K562 (cell line): ENCODE data around the gene AKR1A1. TPM values are rescaled to one million over a fixed set of nuclear protein-coding genes. Genes with fewer than 3 reads are reported as not detected.

Experiments
- BHLHE40 ChIP-seq: IDR thresholded peaks from 2 replicates; pipeline ENCODE4 v1.6.1; 2011; ENCODE audit warnings: low read length, improper control_type of control experiment
- ELF2 ChIP-seq: fragments of 250-450 bp; sonication (Bioruptor Pico); IDR thresholded peaks from 2 replicates; pipeline ENCODE4 v1.5.0; 2021; ENCODE audit warnings: mild to moderate bottlenecking
- ESRRB ChIP-seq: fragments of 250-450 bp; sonication (Bioruptor Pico); IDR thresholded peaks from 2 replicates; pipeline ENCODE4 v1.5.0; 2020; ENCODE audit warnings: mild to moderate bottlenecking, moderate library complexity, borderline replicate concordance
- FOXA3 ChIP-seq, 2 experiments: fragments of 450-650 bp in 1 of 2; sonication (generic) in 1 of 2; formaldehyde crosslinking; IDR thresholded peaks in 1 of 2; conservative IDR thresholded peaks in 1 of 2; 2 replicates each; pipeline versions ENCODE4 v1.4.0 to v1.8.0; 2020 to 2022; ENCODE audit warnings: mild to moderate bottlenecking in 2 of 2, missing genetic modification reagents in 1 of 2
- FOXJ2 ChIP-seq: fragments of 200-800 bp; sonication (Bioruptor generic); IDR thresholded peaks from 2 replicates; pipeline ENCODE4 v1.6.1; 2016; ENCODE audit warnings: missing genetic modification characterization, missing compliant biosample characterization
- FOXP1 ChIP-seq: sonication (generic); formaldehyde crosslinking; IDR thresholded peaks from 2 replicates; pipeline ENCODE4 v1.8.0; 2022; ENCODE audit warnings: mild to moderate bottlenecking, missing genetic modification reagents
- HCFC1 ChIP-seq: IDR thresholded peaks from 2 replicates; pipeline ENCODE4 v1.6.1; 2012; ENCODE audit warnings: low read depth, low read length, improper control_type of control experiment
- HSF4 ChIP-seq: fragments of 250-450 bp; sonication (Bioruptor Pico); IDR thresholded peaks from 2 replicates; pipeline ENCODE4 v2.1.2; 2022; ENCODE audit warnings: mild to moderate bottlenecking, moderate library complexity, borderline replicate concordance
- KDM1A ChIP-seq, 2 experiments: fragments of 450-650 bp; IDR thresholded peaks; 2 replicates each; pipeline ENCODE4 v1.6.1; 2016; ENCODE audit warnings: mild to moderate bottlenecking in 2 of 2
- LCOR ChIP-seq: sonication (generic); formaldehyde crosslinking; IDR thresholded peaks from 2 replicates; pipeline ENCODE4 v1.8.0; 2022; ENCODE audit warnings: mild to moderate bottlenecking, missing genetic modification reagents
- LEF1 ChIP-seq: fragments of 450-650 bp; IDR thresholded peaks from 2 replicates; pipeline ENCODE4 v1.6.1; 2016; ENCODE audit warnings: mild to moderate bottlenecking
- NEUROD1 ChIP-seq: fragments of 150-350 bp; IDR thresholded peaks from 2 replicates; pipeline ENCODE4 v1.6.1; 2014; ENCODE audit warnings: borderline replicate concordance, low read length, low read depth; ENCODE audit not compliant: partially characterized antibody
- PRMT5 ChIP-seq: sonication (generic); formaldehyde crosslinking; IDR thresholded peaks from 2 replicates; pipeline ENCODE4 v1.5.0; 2020; ENCODE audit warnings: missing genetic modification reagents
- PTBP1 ChIP-seq: fragments of 200-400 bp; formaldehyde crosslinking; IDR thresholded peaks from 2 replicates; pipeline ENCODE4 v1.6.1; 2017; ENCODE audit warnings: low read depth, low read length
- RBM34 ChIP-seq: fragments of 200-400 bp; formaldehyde crosslinking; IDR thresholded peaks from 2 replicates; pipeline ENCODE4 v1.6.1; 2018; ENCODE audit warnings: low read length, borderline replicate concordance; ENCODE audit not compliant: insufficient read depth
- SIRT6 ChIP-seq: IDR thresholded peaks from one replicate; pipeline ENCODE4 v1.6.1; 2012; ENCODE audit warnings: low read depth, mild to moderate bottlenecking, control low read depth, inconsistent platforms, low read length, moderate library complexity
- TBP ChIP-seq: optimal IDR thresholded peaks from 2 replicates; pipeline ENCODE3; 2011; ENCODE audit warnings: low read depth, low read length, improper control_type of control experiment
- TCF3 ChIP-seq: sonication (generic); formaldehyde crosslinking; IDR thresholded peaks from 2 replicates; pipeline ENCODE4 v1.4.0; 2020; ENCODE audit warnings: mild to moderate bottlenecking, missing genetic modification reagents
- TRIM28 ChIP-seq: fragments of 450-650 bp; IDR thresholded peaks from 2 replicates; pipeline ENCODE4 v1.6.1; 2017
- ZFPM2 ChIP-seq: fragments of 250-450 bp; sonication (Bioruptor Pico); IDR thresholded peaks from 2 replicates; pipeline ENCODE4 v1.5.1; 2022; ENCODE audit warnings: mild to moderate bottlenecking
- ZNF239 ChIP-seq: fragments of 250-450 bp; sonication (Bioruptor Pico); IDR thresholded peaks from 2 replicates; pipeline ENCODE4 v1.4.0; 2020; ENCODE audit warnings: mild to moderate bottlenecking
- ZNF561 ChIP-seq: fragments of 450-650 bp; formaldehyde crosslinking; conservative IDR thresholded peaks from 2 replicates; pipeline ENCODE4 v1.4.0; 2020; ENCODE audit warnings: mild to moderate bottlenecking, moderate library complexity
- ZSCAN29 ChIP-seq: fragments of 450-650 bp; IDR thresholded peaks from 2 replicates; pipeline ENCODE4 v1.6.1; 2017
- polyA plus RNA-seq, 8 experiments: library from polyadenylated mRNA; depleted of rRNA in 4 of 8; stranded (reverse) in 5 of 8; unstranded in 3 of 8; fragments of >200 nt; fragmentation: Nextera tagmentation in 2 of 8; fragmentation: Illumina TruSeq in 1 of 8; extraction: Ambion mirVana in 2 of 8; extraction: Trizol in 1 of 8; gene quantifications; 2 replicates each; pipeline versions ENCODE4 v1.2.1 to v1.2.3, GENCODE V29; 2011 to 2014; ENCODE audit warnings: inconsistent platforms in 1 of 8, missing spikeins in 1 of 8
- total RNA-seq, 7 experiments: library from RNA; depleted of rRNA in 6 of 7; stranded (reverse); fragments of >200 nt in 6 of 7; fragmentation: Illumina TruSeq in 2 of 7; extraction: Trizol in 2 of 7; gene quantifications; 2 replicates each; pipeline versions ENCODE4 v1.2.1 to v1.2.3, GENCODE V29; 2011 to 2021; ENCODE audit warnings: low replicate concordance in 1 of 7
- TF ChIP-seq, protein P1 (sequence below), 3 experiments: fragments of 200-800 bp in 1 of 3; fragments of 250-450 bp in 1 of 3; fragments of 450-650 bp in 1 of 3; sonication (Bioruptor Pico) in 1 of 3; sonication (Bioruptor generic) in 1 of 3; formaldehyde crosslinking in 1 of 3; IDR thresholded peaks; 2 replicates each; pipeline versions ENCODE4 v1.6.1 to v1.8.0; 2016 to 2022; ENCODE audit warnings: mild to moderate bottlenecking in 2 of 3, missing genetic modification characterization in 2 of 3, missing compliant biosample characterization in 1 of 3, moderate library complexity in 1 of 3
- TF ChIP-seq, protein P2 (sequence below): fragments of 450-650 bp; IDR thresholded peaks from 2 replicates; pipeline ENCODE4 v1.6.1; 2017; ENCODE audit warnings: mild to moderate bottlenecking, moderate library complexity

Gene AKR1A1
- total and polyA plus RNA-seq, 9 of the 15 experiments (the other 6 are each of a cell fraction or from before 2014, with no cell fraction given) = 68.6 to 211 (median 132) TPM

DNA sequence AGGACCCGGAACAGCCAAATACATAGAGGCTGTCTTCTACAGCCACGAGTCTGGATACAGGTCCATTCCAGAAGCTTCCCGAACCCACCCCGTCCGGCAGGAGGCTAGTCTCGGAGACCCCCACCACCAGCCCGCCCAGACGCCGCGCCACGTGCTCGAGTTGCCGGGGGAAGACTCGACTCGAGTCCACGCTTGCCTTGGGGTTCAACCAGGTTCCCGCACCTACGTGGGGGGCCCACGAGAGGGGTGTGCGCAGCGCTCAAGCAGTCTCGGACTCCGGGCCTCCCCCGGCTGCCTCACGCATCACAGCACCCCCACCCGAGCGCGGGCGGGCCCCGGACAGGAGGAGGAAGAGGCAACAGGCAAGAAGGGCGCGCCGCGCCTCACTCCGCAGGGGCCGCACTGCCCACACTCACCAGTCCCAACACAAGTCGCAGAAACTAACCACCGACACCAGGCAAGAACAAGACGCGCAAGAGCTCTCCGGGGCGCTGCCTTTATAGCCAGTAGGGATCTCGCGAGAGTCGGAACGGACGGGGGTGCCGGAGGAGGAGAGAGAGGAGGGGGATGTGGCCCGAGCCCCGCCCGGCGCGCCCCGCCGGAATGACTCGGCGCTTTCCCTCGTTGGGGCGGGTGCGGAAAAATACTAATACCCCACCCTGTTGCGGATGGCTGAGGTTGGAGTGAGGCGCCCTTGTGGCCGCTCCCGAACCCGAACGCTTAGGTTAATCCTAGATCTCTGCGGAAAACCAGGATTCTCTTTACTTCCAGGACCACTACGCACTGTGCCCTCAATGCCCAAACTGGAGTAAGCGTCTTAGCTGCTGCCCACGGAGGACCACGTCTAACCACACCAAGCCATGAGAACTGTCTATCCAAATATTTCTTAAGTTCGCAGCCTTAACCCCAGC, 29.0 kb upstream of the AKR1A1 start, which contains the start of gene PRDX1 (continued):
- TF ChIP-seq RBM34 (no peak), HCFC1 (peak; percentile 60; the same call in 1 of the 2 replicates), HSF4 (CRISPR knock-in tag) (peak; percentile 72; the same call in 1 of the 2 replicates), PRMT5 (CRISPR knock-in tag) (peak; percentile 85; the same call in 1 of the 2 replicates), ZFPM2 (CRISPR knock-in tag) (no peak), ZSCAN29 (peak; percentile 68; the same call in 1 of the 2 replicates), BHLHE40 (peak; percentile 53; the same call in 1 of the 2 replicates), TBP (peak; percentile 100), FOXA3 (CRISPR knock-in tag; conservative IDR thresholded peaks at IDR 0.05 in 1 of 2, IDR thresholded peaks at IDR 0.05 in 1 of 2) (no peak), PTBP1 (peak; percentile 32), ELF2 (peak; percentile 68; the same call in 1 of the 2 replicates), ESRRB (CRISPR knock-in tag) (no peak), SIRT6 (no peak), FOXJ2 (peak; percentile 83; the same call in 1 of the 2 replicates), FOXP1 (CRISPR knock-in tag) (peak; percentile 82; the same call in 1 of the 2 replicates), TCF3 (peak; percentile 58; the same call in 1 of the 2 replicates), TRIM28 (peak; percentile 54; the same call in 1 of the 2 replicates), NEUROD1 (peak; percentile 99), LEF1 (peak; percentile 56; the same call in 1 of the 2 replicates), LCOR (CRISPR knock-in tag) (peak; percentile 95), ZNF561 (CRISPR knock-in tag) (no peak), ZNF239 (CRISPR knock-in tag) (no peak), KDM1A (IDR thresholded peaks at IDR 0.05) (peak in 1 of 2 experiments; percentile 46; a peak in 1 of 4 replicates)
- TF ChIP-seq, protein P1, sequence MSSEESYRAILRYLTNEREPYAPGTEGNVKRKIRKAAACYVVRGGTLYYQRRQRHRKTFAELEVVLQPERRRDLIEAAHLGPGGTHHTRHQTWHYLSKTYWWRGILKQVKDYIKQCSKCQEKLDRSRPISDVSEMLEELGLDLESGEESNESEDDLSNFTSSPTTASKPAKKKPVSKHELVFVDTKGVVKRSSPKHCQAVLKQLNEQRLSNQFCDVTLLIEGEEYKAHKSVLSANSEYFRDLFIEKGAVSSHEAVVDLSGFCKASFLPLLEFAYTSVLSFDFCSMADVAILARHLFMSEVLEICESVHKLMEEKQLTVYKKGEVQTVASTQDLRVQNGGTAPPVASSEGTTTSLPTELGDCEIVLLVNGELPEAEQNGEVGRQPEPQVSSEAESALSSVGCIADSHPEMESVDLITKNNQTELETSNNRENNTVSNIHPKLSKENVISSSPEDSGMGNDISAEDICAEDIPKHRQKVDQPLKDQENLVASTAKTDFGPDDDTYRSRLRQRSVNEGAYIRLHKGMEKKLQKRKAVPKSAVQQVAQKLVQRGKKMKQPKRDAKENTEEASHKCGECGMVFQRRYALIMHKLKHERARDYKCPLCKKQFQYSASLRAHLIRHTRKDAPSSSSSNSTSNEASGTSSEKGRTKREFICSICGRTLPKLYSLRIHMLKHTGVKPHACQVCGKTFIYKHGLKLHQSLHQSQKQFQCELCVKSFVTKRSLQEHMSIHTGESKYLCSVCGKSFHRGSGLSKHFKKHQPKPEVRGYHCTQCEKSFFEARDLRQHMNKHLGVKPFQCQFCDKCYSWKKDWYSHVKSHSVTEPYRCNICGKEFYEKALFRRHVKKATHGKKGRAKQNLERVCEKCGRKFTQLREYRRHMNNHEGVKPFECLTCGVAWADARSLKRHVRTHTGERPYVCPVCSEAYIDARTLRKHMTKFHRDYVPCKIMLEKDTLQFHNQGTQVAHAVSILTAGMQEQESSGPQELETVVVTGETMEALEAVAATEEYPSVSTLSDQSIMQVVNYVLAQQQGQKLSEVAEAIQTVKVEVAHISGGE (CRISPR knock-in tag; IDR thresholded peaks at IDR 0.05) = peak in 2 of 3 experiments; percentile 5 to 64; a peak in 1 of 6 replicates
- TF ChIP-seq, protein P2, sequence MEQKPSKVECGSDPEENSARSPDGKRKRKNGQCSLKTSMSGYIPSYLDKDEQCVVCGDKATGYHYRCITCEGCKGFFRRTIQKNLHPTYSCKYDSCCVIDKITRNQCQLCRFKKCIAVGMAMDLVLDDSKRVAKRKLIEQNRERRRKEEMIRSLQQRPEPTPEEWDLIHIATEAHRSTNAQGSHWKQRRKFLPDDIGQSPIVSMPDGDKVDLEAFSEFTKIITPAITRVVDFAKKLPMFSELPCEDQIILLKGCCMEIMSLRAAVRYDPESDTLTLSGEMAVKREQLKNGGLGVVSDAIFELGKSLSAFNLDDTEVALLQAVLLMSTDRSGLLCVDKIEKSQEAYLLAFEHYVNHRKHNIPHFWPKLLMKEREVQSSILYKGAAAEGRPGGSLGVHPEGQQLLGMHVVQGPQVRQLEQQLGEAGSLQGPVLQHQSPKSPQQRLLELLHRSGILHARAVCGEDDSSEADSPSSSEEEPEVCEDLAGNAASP = no peak
